NCI-H2227 treated with DMSO at 0.1 percent for 48 hours (cell line): ENCODE results near the gene SLX9.

Experiments used
- DNase-seq: peaks from one replicate; lab custom pipeline; 2025; lab: John Stamatoyannopoulos, UW

Gene SLX9

GRCh38 chr21:44977616-44978340 lies 37.9 kb downstream of the SLX9 start:
- DNase-seq: no peak

GRCh38 chr21:44979687-44980561 lies 40.1 kb downstream of the SLX9 start:
- DNase-seq: no peak

DNA sequence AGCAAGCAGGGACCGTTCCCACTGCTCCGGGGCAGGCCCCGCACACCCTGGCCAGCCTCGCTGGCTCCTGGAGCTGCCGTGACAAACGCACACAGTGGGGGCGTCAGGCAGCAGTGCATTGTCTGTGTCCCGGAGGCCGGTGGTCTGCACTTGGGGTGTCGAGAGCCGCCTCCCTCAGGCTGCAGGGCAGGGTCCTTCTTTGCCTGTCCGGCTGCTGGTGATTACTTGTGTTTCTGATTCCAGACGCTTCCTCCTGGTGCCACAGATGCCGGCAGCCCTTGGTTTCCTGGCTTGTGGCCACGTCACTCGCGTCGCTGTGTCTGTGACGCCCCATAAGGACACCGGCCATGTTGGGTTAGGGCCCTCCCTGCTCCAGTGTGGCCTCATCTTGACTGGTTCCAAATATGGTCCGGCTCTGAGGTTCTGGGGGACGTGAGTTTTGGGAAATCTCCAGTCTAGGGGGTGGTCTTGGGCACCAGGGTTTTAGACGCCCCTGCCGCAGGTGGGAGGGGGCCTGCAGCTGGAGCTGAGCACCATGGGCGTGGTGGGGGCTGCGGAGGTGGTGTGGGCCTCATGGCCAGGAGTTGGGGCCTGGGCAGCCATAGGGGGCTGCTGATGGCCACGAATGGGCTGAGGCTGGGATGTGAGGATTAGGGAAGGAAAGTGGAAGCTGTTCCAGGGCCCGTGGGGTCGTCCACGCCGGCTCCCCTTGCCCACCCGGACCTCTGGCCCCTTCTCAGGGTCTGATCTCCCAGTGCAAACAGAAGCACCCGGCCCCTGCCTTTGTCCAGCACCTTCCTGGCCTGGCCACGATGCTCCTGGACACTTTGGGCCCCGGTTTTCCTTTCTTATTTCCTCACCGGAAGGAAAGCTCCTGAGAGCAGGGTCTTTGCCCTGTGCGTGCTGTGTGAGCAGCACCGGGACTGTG lies 41.0 kb downstream of the SLX9 start:
- DNase-seq: no peak

DNA sequence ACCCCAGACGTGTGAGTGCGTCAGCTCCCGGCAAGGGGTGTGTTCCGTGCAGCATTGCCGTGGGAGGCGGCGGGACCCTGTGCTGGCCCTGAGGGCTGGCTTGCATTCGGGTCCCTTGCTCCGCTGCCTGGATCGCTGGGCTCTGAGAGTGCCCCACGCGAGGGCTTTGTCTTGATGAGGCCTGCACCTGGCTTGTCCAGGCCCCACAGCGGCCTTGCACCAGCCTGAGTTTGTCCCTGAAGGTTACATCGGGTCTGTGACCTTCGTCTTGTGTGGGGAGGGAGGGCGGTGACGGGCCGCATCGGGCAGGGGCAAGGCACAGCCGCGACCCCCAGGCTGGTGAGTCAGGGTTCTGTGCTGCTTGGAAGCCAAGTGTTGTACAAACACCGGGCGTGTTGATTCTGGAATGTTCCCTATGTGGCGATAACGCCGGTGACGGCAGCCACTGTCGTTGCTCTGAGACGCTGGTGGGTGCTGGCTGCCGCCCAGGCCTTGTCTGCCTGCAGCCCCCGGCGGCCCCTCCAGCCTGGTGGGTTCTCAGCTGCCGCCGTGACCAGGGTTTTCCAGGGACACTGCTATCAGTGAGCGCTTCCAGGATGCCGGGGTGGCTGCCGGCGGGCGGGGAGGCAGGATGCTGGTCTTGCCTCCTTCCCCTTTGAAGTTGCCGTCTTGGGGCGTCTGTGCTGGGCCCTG lies 42.9 kb downstream of the SLX9 start:
- no peak for DNase-seq

DNA sequence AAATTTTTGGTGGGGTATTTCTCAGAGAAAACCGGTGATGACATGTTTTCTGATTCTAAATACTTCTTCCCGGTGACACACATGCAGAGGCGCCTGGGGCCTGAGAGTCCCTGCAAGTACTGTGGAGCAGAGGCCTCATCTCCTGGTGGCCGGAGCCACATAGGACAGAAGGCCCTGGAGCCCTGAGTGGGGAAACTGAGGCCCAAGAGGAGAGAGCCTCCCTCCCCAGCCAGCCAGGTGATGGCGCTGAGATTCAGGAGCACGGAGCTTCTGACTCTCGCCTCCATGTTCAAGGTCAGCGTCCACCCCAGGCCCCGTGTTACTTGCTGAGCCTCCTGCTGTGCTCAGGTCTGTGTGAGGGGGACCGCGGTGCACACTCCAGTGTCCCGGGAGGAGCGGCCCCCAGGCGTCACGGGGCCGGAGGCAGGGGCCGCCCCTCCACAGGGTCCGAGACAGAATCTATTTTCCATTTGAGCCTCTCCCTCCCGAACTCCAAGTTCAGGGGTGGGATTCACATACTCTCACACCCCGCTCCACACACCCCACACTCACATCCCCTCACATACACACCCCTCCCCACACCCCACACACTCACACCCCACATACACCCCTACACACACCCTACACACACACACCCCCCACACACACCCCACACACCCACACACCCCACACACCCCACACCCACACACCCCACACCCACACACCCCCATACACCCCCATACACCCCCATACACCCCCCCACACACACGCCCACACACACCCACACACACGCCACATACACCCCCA lies 43.8 kb downstream of the SLX9 start:
- no peak for DNase-seq

DNA sequence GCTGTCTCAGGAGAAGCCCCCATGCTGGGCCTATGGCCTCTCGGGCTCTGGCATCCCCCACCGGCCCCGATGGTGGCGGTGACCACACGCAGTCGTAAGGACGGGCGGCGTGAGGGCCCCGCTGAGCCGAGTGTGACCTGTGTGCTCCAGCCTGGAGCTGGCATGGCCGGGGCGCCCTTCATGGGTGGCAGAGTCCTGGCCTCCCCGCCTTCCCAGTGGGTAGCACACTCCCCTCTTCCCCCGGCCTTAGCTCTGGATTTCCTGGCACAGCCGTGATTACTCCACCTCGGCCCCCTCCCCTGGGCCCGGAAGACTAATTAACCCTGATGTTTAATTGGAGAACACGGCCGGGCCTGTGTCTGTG lies 44.6 kb downstream of the SLX9 start:
- no peak for DNase-seq

DNA sequence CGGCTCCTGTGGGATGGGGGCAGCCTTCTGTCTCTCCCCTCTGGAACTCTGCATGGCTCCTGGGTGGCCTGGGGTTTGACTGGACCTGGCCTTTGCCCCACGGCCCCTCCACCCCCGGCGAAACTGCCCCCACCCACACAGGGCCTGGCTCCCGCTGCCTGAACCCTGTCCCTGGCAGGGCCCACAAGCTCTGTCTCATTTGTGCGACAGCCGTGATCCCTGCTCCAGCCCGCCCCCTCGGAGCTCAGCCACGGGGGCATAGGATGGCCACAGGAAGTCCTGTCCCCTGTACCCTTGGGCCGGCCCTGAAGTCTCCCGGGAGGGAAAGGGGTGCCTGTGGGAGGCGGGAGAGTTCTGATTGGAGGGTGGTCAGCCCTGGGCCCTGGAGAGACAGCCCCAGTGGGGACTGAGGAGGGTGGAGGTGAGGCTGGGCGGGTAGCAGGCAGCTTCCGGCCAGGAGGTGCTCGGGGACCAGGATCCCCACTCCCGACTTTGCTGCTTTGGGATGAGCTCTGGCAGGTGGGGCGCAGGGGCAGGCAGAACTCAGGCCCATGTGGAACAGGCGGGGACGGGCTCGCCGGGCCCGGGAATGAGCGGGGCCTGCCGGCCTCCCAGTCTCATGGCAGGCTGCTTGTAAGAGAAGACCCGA lies 45.1 kb downstream of the SLX9 start:
- DNase-seq: no peak

GRCh38 chr21:44985441-44986401 lies 45.9 kb downstream of the SLX9 start:
- no peak for DNase-seq

GRCh38 chr21:44986471-44987291 lies 46.9 kb downstream of the SLX9 start:
- no peak for DNase-seq

- DNase-seq: no peak
Observed at GRCh38 chr21:44987301-44987885, 47.6 kb downstream of the SLX9 start.

DNA sequence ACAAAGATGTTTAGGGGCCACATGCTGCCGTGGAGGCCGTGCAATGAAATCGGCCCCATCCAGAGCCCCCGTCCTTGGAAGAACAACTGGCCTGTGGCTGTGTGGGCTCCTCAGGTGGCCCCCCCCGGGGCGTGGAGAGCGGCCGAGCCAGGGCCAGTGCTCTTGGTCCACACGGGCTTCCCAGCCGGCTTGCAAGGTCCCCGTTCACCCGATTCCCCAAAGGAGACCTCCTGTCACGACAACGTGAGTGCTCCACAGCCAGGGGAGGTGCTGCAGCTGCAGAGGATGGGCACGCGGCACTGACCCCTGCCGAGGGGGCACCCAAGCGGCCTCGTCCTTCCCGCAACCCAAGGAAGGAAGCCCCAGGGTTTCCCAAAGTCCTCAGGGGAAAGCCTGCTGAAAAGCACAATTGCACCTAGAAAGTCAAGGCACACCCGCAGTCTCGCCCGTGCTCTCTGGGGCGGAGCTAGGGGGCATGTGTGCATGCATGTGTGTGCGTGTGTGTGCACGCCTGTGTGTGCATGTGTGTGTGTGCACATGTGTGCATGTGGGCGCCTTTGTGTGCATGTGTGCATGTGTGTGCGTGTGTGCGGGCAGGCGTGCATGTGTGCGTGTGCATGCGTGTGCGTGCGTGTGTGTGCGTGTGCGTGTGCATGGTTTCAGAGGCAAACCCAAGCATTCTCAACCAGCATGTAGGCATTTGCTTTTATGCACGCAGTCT lies 48.2 kb downstream of the SLX9 start:
- DNase-seq: no peak

- no peak for DNase-seq
Observed at GRCh38 chr21:44988607-44989536, 49.0 kb downstream of the SLX9 start.

GRCh38 chr21:44989537-44989886 lies 49.7 kb downstream of the SLX9 start:
- no peak for DNase-seq

DNA sequence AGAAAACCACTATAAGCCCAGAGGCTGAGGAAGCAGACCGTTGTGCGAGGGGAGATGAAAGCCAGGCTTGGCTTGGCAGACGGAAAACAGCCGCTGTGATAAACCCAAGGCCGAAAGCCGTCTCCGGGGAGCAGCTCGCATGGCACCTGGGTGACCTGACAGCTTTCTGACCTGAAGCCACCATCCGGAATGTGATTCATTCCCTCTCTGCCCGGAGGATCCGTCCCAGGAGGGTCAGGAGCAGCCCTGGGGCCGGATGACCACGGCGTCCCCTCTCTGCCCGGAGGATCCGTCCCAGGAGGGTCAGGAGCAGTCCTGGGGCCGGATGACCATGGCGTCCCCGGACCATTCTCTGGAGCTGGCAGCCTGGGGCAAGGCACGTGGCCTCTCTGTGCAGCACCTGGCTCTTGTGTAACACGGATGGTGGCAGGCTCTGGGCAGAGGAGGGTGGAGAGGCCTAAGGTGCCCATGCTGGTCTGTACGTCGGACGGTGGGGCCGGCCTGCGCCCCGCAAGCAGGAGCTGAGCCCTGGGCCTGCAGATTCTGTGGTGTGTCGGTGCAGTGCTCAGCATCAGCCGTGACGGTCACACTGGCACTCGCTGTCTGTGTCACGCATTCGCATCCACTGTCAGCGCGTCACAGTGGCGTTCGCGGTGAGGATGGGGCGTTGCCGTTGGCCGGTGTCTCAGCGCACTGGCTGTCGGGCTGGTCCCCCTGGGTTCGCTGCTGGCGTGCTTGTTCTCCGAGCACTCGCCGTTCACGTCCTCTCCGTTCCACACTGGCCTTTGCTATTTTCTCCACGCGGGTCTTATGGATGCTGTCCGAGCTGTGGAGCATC lies 50.3 kb downstream of the SLX9 start:
- no peak for DNase-seq

DNA sequence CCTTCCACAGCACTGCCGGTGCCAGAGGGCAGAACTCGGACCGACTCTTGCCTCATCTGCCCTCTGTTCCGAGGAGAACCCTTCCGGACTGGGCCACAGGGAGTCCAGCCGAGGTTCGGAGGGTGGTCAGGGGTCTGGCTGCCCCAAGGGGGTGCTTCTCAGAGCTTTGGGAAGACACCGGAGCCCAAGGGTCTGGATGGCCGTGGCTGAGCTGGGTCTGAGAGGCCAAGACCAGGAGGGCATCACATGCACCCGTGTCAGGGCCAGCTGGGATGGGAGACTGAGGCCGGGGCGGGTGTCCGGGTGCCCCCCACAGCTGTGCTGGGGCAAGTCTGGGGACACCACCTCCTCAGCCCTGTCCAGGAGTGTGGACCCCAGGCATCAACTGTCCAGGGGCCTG lies 51.1 kb downstream of the SLX9 start:
- DNase-seq: no peak
